Astrocyte (in vitro differentiated cells and primary cell): ENCODE data around the gene ADGRG7.

Source experiments
- CTCF ChIP-seq: IDR thresholded peaks from 2 replicates; pipeline ENCODE4 v1.5.1; 2011; ENCODE audit warnings: low read depth, mild to moderate bottlenecking, inconsistent platforms, low read length, moderate library complexity; ENCODE audit not compliant: insufficient read depth
- EZH2 ChIP-seq: IDR thresholded peaks from 2 replicates; pipeline ENCODE4 v1.6.1; 2012; ENCODE audit warnings: mild to moderate bottlenecking, low read length, inconsistent platforms; ENCODE audit not compliant: insufficient read depth

- no peak for TF ChIP-seq CTCF
- TF ChIP-seq EZH2, result no peak
Observed at GRCh38 chr3:100697172-100697571, 87.8 kb downstream of the ADGRG7 start.
